K562 (cell line): Measurements from ENCODE around the gene FAAP100. TPM values are rescaled to one million over a fixed set of nuclear protein-coding genes. Genes with fewer than 3 reads are reported as not detected.
A peak's percentile ranks its signal among the peaks of the same experiment; 100 is the strongest.

Experiments used
- AFF1 ChIP-seq, 2 experiments: fragments of 450-650 bp; IDR thresholded peaks; 2 replicates each; pipeline ENCODE4 v1.6.1; 2018; ENCODE audit warnings: mild to moderate bottlenecking in 2 of 2, low read depth in 1 of 2; ENCODE audit not compliant: partially characterized antibody in 2 of 2
- ARID1B ChIP-seq: fragments of 450-650 bp; IDR thresholded peaks from 2 replicates; pipeline ENCODE4 v1.6.1; 2016; ENCODE audit warnings: antibody characterized with exemption, mild to moderate bottlenecking, inconsistent platforms
- ARID2 ChIP-seq: fragments of 450-650 bp; IDR thresholded peaks from 2 replicates; pipeline ENCODE4 v1.6.1; 2017; ENCODE audit warnings: antibody characterized with exemption, mild to moderate bottlenecking
- BRD4 ChIP-seq: fragments of 200-600 bp; sonication (generic); IDR thresholded peaks from 2 replicates; pipeline ENCODE4 v1.6.1; 2017; ENCODE audit warnings: inconsistent platforms
- CREBBP ChIP-seq: IDR thresholded peaks from one replicate; pipeline ENCODE4 v1.6.1; 2012; ENCODE audit warnings: low read depth, mild to moderate bottlenecking, control low read depth, inconsistent platforms, low read length
- HCFC1 ChIP-seq: IDR thresholded peaks from 2 replicates; pipeline ENCODE4 v1.6.1; 2012; ENCODE audit warnings: low read depth, low read length, improper control_type of control experiment
- KDM5B ChIP-seq: fragments of 200-600 bp; sonication (generic); IDR thresholded peaks from 2 replicates; pipeline ENCODE4 v1.6.1; 2012; ENCODE audit warnings: low read depth, mild to moderate bottlenecking, moderate library complexity, low read length, control low read depth, inconsistent platforms; ENCODE audit not compliant: insufficient replicate concordance
- L3MBTL2 ChIP-seq: fragments of 450-650 bp; IDR thresholded peaks from 2 replicates; pipeline ENCODE4 v1.6.1; 2016; ENCODE audit warnings: mild to moderate bottlenecking, moderate library complexity
- MCM7 ChIP-seq, 2 experiments: fragments of 450-650 bp; IDR thresholded peaks; 2 replicates each; pipeline ENCODE4 v1.6.1; 2016 to 2018
- MNT ChIP-seq, 2 experiments: fragments of 450-650 bp; conservative IDR thresholded peaks; 2 replicates each; pipeline ENCODE4 v1.6.1; 2017; ENCODE audit warnings: mild to moderate bottlenecking in 2 of 2, moderate library complexity in 2 of 2
- NFXL1 ChIP-seq: fragments of 450-650 bp; formaldehyde crosslinking; IDR thresholded peaks from 2 replicates; pipeline ENCODE4 v1.4.0; 2021; ENCODE audit warnings: mild to moderate bottlenecking
- PKNOX1 ChIP-seq: fragments of 450-650 bp; IDR thresholded peaks from 2 replicates; pipeline ENCODE4 v1.6.1; 2016
- SMAD4 ChIP-seq: fragments of 250-450 bp; sonication (Bioruptor Pico); conservative IDR thresholded peaks from 2 replicates; pipeline ENCODE4 v1.8.0; 2021; ENCODE audit warnings: inconsistent platforms, mild to moderate bottlenecking, moderate library complexity
- SRSF7 ChIP-seq: fragments of 200-400 bp; formaldehyde crosslinking; optimal IDR thresholded peaks from 2 replicates; pipeline ENCODE3; 2017; ENCODE audit warnings: mild to moderate bottlenecking, low read depth, low read length
- TEAD4 ChIP-seq, 2 experiments: sonication (generic) in 1 of 2; formaldehyde crosslinking in 1 of 2; IDR thresholded peaks; 2 replicates each; pipeline versions ENCODE4 v1.6.1 to v1.8.0; 2012 to 2022; ENCODE audit warnings: borderline replicate concordance in 1 of 2, inconsistent platforms in 1 of 2, low read length in 1 of 2, mild to moderate bottlenecking in 1 of 2, missing genetic modification reagents in 1 of 2
- ZNF140 ChIP-seq: fragments of 250-450 bp; sonication (Bioruptor Pico); IDR thresholded peaks from 2 replicates; pipeline ENCODE4 v1.8.0; 2021; ENCODE audit warnings: moderate library complexity, mild to moderate bottlenecking, inconsistent platforms
- ZNF280A ChIP-seq: fragments of 450-650 bp; IDR thresholded peaks from 2 replicates; pipeline ENCODE4 v1.6.1; 2018; ENCODE audit warnings: mild to moderate bottlenecking, low read depth; ENCODE audit not compliant: partially characterized antibody
- polyA plus RNA-seq, 8 experiments: library from polyadenylated mRNA; depleted of rRNA in 4 of 8; stranded (reverse) in 5 of 8; unstranded in 3 of 8; fragments of >200 nt; fragmentation: Nextera tagmentation in 2 of 8; fragmentation: Illumina TruSeq in 1 of 8; extraction: Ambion mirVana in 2 of 8; extraction: Trizol in 1 of 8; gene quantifications; 2 replicates each; pipeline versions ENCODE4 v1.2.1 to v1.2.3, GENCODE V29; 2011 to 2014; ENCODE audit warnings: inconsistent platforms in 1 of 8, missing spikeins in 1 of 8
- total RNA-seq, 7 experiments: library from RNA; depleted of rRNA in 6 of 7; stranded (reverse); fragments of >200 nt in 6 of 7; fragmentation: Illumina TruSeq in 2 of 7; extraction: Trizol in 2 of 7; gene quantifications; 2 replicates each; pipeline versions ENCODE4 v1.2.1 to v1.2.3, GENCODE V29; 2011 to 2021; ENCODE audit warnings: low replicate concordance in 1 of 7
- TF ChIP-seq, protein P1 (sequence below): sonication (generic); formaldehyde crosslinking; IDR thresholded peaks from 2 replicates; pipeline ENCODE4 v1.8.0; 2022; ENCODE audit warnings: mild to moderate bottlenecking, missing genetic modification reagents

FAAP100 gene
- total and polyA plus RNA-seq, 9 of the 15 experiments (the other 6 are each of a cell fraction or from before 2014, with no cell fraction given), result 0.31 to 51.2 (median 12.6) TPM

GRCh38 chr17:81513372-81513752, 38.8 kb downstream of the FAAP100 start (continued):
- TF ChIP-seq AFF1 (IDR thresholded peaks at IDR 0.05; ENCODE audit: low read depth in 1 of 2, partially characterized antibody in 2 of 2), result no peak
- no peak for TF ChIP-seq NFXL1
- TF ChIP-seq ZNF140 (CRISPR knock-in tag), result no peak
- peak; percentile 63; the same call in 1 of the 2 replicates for TF ChIP-seq L3MBTL2
- no peak for TF ChIP-seq PKNOX1
- TF ChIP-seq ZNF280A, result no peak
- TF ChIP-seq SRSF7, result no peak
- 0 out of 2 replicates have a peak, but pooled peaks have one; percentile 8 for TF ChIP-seq ARID1B
- TF ChIP-seq, protein P1, sequence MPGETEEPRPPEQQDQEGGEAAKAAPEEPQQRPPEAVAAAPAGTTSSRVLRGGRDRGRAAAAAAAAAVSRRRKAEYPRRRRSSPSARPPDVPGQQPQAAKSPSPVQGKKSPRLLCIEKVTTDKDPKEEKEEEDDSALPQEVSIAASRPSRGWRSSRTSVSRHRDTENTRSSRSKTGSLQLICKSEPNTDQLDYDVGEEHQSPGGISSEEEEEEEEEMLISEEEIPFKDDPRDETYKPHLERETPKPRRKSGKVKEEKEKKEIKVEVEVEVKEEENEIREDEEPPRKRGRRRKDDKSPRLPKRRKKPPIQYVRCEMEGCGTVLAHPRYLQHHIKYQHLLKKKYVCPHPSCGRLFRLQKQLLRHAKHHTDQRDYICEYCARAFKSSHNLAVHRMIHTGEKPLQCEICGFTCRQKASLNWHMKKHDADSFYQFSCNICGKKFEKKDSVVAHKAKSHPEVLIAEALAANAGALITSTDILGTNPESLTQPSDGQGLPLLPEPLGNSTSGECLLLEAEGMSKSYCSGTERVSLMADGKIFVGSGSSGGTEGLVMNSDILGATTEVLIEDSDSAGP (CRISPR knock-in tag), result 0 out of 2 replicates have a peak, but pooled peaks have one; percentile 39
- no peak for TF ChIP-seq ARID2
- TF ChIP-seq SMAD4 (CRISPR knock-in tag), result 0 out of 2 replicates have a peak, but pooled peaks have one; percentile 8
- peak; percentile 27 for TF ChIP-seq KDM5B
- TF ChIP-seq TEAD4 (IDR thresholded peaks at IDR 0.05; ENCODE audit: low read length), result no peak
- no peak for TF ChIP-seq TEAD4 (CRISPR knock-in tag; IDR thresholded peaks at IDR 0.05; ENCODE audit: borderline replicate concordance)
- no peak for TF ChIP-seq MCM7 (IDR thresholded peaks at IDR 0.05)
- TF ChIP-seq HCFC1, result no peak
- TF ChIP-seq BRD4, result peak; percentile 39; the same call in 1 of the 2 replicates
- no peak for TF ChIP-seq CREBBP
- TF ChIP-seq MNT (conservative IDR thresholded peaks at IDR 0.05), result 0 out of 4 replicates have a peak, but pooled peaks of 1 of the 2 experiments have one; percentile 27
